GM21526 (cell line): Measurements from ENCODE around the gene DHRS2.
"Not testable (repeated sequence)": the region's sequence is repeated elsewhere in the genome, so short reads cannot be mapped to it uniquely, and the experiment has no call there.

ENCODE experiments used
- ATAC-seq: cut with Tn5 transposase; IDR thresholded peaks from one replicate; pipeline ENCODE4 v1.9.1; 2021; ENCODE audit warnings: moderate library complexity; ENCODE audit not compliant: unreplicated experiment, low FRiP score

The DHRS2 gene, protein sequence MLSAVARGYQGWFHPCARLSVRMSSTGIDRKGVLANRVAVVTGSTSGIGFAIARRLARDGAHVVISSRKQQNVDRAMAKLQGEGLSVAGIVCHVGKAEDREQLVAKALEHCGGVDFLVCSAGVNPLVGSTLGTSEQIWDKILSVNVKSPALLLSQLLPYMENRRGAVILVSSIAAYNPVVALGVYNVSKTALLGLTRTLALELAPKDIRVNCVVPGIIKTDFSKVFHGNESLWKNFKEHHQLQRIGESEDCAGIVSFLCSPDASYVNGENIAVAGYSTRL

DNA sequence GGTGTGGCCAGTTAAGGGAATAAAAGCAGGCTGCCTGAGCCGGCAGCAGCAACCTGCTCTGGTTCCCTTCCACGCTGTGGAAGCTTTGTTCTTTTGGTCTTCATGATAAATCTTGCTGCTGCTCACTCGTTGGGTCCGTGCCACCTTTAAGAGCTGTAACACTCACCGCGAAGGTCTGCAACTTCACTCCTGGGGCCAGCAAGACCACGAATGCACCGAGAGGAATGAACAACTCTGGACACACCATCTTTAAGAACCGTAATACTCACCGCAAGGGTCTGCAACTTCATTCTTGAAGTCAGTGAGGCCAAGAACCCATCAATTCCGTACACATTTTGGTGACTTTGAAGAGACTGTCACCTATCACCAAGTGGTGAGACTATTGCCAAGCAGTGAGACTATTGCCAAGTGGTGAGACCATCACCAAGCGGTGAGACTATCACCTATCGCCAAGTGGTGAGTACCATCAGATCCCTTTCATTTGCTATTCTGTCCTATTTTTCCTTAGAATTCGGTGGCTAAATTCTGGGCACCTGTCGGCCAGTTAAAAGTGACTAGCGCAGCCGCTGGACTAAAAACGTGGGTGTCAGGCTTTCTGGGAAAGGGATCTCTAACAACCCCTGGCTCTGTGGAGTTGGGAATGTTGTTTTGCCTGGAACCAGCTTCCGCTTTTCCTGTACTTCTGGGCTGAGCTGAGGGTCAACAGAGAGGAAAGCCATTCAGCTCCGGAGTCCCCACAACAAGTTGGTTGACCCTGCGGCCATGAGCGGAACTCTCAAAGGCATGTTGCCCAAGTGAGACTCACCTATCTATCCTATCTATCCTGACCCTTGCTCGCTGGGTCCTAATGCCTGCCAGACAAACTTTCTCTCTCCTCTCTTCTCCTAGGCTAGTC lies at the start of gene DHRS2:
Gene DHRS2, plus strand, starts transcription at position 48 of the 895 bp plus-strand sequence. CDS start 2,501 bp downstream, outside the sequence.
- no peak for ATAC-seq

DNA sequence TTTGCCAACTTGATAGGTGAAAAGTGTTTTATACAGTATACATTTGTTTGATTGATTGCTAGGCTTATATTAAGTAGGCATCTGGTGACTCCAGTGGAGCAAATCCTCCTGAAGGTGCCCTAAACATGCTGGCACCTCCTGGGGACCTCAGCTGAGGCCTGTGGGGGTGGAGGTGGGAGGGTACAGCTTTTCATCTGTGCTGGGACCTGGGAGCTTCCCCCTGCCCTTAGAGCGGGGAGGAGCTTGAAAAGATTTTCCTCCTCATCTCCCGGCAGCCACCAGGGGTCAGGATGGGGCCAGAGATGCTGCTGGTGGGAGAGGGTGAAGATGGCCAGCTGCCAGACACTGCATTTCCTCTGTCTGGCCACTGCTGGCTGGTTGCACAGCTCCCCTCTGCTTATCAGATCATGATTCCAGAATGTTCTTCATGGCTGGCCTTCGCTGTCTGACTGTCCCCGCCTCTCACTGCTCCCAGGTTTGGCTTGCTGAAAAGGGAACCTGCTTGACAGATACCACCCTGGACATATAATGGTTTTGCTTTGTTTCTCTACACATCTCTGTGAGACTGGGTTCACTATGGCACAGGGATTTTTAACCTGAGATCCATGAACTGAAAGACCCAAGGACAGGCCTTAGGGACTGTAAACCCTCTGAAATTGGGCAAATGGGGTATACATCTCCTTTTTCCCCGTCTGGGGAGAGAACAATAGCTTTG lies 47.1 kb upstream of the DHRS2 start:
- ATAC-seq, result no peak

DNA sequence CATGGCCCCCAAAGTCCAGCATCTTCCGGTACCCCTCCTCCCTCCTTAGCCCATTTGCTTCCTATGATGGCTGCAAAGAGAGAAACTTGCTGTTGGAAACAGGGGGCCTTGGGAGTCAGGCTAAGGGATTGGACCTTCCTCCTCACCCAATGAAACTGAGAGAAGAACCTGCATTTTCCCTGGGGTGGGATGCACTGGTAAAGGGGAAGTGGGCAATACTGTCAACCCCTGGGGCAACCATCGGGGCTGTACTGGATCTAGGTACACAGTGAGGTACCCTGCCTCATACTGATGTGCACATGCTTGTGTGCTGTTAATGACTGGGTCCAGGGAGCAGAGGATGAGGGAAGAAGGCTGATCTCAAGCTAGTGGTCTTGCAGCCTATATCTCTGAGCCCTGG lies 46.6 kb upstream of the DHRS2 start:
- ATAC-seq, result no peak

DNA sequence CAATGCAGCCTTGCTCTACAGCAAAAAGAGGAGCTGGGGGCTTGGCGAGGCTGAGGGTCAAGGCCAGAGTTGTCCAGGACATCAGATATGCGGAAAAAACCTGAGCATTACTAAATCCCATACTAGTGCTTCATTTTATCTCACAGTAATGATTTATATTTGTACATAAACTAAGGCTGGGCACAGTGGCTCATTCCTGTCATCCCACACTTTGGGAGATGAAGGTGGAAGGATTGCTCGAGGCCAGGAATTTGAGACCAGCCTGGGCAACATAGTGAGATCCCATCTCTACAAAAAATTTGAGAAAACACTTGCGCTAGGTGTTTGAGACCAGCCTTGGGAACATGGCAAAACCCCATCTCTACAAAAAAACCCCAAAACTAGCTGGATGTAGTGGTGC lies 46.0 kb upstream of the DHRS2 start:
- ATAC-seq, result no peak

DNA sequence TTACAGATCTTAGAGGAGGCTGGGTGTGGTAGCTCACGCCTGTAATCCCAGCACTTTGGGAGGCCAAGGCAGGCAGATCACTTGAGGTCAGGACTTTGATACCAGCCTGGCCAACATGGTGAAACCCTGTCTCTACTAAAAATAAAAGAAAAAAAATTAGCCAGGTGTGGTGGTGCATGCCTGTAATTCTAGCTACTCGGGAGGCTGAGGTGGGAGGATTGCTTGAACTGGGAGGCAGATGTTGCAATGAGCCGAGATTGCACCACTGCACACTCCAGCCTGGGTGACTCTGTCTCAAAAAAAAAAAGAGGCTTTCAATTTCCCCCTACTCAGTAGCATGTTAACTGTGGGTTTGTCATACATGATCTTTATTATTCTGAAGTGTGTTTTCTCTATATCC lies 42.0 kb upstream of the DHRS2 start:
- not testable (repeated sequence) for ATAC-seq

DNA sequence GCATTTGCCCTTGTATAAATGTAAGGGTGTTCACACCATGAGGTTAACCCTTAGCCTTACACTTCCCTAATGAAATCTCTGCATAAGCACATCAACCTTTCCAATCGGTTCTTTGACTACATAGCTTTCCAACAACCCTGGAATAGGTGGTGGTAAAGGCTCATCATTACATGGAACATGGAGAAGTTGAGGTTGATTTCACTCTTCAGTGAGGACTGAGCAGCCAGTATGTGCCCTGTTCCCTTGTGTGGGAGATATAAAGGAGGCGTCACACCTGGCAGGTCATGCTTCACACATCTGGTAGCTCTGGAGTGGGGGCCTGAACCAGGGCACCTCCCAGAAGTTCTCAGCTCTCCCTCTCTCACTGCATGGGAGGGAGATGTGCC lies 35.8 kb upstream of the DHRS2 start:
- ATAC-seq, result no peak

DNA sequence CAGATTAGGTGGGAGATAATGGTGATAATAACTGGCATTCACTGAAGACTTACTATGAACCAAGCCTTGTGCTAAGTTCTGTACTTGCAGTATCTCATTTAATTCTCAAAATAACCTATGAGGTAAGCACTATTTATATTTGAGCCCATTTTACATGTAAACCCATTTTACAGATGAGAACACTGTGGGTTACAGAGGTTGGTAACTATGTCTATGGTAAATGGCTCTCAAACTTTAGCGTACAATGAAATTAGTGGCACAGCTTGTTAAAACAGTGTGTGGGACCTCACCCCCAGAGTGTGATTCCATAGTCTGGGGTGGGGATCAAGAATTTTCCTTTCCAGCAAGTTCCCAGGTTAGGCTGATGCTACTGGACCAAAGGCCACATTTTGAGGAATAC lies 35.4 kb upstream of the DHRS2 start:
- ATAC-seq, result no peak

DNA sequence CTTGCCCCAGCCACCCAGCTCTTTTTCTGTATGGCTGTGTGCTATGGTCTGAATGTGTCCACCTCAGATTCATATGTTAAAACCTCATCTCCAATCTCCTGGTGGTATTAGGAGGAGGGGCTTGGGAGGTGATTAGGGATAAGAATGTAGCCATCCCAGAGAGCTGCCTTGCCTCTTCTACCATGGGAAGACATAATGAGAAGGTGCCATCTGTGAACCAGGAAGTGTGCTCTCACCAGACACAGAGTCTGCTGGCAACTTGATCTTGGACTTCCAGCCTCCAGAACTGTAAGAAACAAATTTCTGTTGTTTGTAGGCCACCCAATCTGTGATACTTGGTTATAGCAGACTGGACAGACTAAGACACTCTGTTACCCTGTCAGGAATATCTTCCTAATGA lies 34.7 kb upstream of the DHRS2 start:
- no peak for ATAC-seq

DNA sequence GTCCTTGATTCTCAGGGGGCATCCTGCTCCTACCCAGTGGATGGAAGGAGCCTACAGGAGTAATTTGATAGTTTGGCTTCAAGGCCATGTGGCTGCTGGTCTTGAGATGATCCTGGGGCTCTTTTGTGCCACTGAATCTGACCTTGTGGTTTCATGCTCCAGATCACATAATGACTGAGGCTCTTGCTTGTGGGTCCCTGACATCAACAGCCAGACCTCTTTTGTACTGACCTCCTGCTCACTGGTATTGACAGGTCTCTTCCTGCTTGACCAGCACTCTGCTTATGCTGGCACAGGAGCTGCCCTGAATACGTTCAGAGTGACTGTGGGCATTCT lies 34.4 kb upstream of the DHRS2 start:
- no peak for ATAC-seq

DNA sequence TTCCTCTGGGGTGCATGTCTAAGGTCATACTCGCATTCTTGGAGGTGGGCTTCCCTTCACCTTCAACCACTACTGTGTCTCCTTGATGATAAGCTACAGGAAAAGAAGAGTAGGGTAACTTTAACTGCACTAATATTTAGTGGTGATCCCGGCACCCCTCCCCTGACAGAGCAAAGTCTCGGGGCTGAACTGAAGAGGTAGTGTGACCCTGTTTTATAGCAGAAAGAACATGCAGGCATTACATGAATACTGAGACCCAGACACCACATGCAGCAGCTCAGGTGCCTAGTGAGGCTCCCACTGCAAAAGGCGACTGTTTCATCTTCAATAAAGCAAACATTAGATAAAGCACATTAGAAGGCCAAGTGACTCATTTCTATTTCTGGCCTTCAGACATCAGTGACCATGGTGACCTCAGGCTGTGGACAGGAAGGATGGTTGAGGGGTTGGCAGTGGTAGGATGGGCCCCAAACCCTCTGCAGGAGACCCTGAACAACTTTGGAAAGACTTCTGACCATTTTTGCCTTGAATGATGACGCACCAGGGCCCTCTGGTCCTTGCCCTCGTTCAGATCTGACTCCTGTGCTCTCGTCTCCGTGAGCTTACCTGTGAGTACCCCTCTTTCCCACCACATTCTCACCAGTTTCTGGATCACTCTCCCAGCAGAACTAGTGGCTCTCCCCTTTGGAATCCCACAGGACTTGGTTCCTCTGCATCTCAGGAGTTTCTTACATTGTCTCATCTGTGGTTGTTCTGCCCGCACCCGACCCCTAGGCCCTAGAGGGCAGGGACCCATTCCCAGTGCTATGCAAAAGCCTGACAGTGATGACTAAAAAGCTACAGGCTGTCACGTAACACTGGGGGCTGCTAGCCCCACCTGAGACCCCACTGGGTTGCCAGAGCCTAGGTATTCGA lies 33.7 kb upstream of the DHRS2 start:
- no peak for ATAC-seq

DNA sequence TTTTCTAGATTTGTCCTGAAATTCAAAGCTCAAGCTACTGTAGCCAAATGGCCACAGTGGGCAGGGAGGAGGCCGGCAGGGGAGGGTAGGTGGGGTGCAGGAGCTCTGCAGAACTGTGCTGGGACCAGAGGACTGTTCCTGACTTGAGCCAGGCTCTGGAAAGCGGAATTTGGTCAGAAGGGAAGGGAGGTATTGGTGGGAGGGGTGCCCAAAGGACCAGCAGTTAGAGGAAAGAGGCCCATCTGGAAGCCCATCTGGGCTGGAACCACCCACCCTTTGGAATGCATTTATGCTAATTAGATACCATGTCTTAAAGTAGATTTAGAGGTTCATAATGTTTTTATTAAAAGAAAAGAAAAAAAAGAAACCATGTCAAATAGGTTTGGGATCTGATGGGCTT lies 33.1 kb upstream of the DHRS2 start:
- no peak for ATAC-seq

DNA sequence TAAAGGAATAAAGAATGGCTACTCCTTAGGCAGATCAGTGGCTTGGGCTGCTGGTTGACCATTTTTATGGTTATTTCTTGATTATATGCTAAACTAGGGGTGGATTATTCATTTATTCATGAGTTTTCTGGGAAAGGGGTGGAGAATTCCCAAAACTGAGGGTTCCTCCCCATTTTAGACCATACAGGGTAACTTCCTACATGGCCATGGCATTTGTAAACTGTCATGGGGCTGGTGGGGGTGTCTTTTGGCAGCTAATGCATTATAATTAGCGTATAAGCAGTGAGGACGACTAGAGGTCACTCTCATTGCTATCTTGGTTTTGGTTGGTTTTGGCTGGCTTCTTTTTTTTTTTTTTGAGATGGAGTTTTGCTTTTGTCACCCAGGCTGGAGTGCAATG lies 32.0 kb upstream of the DHRS2 start:
- ATAC-seq, result no peak

DNA sequence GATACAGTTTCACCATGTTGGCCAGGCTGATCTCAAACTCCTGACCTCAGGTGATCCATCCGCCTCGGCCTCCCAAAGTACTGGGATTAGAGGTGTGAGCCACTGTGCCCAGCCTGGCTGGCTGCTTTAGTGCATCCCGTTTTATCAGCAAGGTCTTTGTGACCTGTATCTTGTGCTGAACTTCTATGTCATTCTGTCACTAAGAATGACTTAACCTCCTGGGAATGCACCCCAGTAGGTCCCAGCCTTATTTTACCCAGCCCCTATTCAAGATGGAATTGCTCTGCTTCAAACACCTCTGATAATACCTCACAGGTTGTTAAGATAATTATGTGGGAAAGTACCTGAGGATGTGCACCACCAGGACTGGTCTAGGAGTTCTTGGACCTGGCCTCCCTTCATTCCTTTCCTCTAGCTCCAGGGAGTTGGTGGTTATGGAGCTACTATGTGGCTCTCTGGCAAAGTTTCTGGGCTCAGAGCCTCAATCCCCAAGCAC lies 31.4 kb upstream of the DHRS2 start:
- no peak for ATAC-seq

DNA sequence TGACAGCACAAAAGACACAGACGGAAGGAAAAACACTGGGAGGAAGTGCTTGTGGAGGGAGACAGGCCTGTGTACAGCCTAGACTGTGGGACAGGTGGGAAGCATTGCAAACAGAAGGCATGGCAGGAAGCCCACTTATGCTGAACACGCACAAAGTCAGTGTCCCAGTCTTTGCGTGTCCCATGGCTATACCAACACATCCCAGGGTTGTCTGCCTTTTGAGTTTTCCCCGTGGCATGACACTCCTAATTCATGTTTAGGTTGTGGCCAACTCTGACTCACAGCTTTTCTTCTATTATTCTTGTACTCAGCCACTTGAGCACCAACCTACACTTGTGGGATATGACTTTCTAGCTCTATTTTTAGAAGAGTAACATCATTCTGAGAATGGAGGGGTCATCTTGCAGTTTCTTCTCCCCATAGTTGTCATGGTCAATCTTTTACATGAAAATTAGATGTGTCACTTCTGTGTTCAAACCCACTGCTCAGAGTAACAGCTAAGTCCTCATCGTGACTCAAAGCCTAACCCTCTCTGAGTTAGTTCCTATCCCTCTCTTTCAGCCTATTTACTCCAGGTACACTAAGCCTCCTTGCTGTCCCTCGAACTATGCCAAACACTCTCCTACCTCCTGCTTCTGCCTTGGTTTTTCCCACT lies 30.1 kb upstream of the DHRS2 start:
- ATAC-seq, result peak; percentile 69

DNA sequence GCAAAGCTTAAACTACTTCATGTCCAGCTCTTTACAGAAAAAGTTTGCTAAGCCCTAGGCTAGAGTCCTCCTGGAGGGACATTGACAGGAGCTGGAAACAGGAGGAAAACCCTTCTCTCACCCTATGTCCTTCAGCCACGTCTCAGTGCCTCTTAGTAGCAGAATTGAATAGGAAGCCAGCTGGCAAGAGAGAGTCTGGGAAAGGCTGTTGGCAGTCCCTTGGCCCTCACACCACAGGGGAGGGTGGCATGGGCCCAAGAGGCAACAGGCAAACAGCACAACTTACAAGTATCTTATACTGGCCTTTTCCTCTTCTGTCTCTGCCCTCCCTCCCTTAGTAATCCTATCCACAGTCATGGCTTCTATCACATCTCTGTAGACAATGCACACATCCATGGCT lies 27.7 kb upstream of the DHRS2 start:
- ATAC-seq, result no peak

DNA sequence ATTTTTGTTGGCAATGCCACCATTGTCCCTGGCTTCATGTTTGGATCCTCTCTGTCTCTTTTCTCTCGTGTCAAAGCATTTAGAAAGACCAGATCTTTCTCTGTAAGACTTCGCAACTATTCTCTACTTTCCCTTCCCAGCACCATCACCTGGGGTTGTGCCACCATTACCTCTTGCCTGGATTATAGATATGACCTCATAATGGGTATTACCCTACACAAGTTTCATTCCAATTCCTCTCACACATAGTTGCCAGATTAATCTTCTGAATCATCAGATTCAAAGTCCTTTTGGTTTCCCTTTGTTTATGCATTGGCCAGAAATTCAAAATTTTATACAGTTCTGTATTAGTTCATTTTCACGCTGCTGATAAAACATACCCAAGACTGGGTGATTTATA lies 27.2 kb upstream of the DHRS2 start:
- no peak for ATAC-seq

DNA sequence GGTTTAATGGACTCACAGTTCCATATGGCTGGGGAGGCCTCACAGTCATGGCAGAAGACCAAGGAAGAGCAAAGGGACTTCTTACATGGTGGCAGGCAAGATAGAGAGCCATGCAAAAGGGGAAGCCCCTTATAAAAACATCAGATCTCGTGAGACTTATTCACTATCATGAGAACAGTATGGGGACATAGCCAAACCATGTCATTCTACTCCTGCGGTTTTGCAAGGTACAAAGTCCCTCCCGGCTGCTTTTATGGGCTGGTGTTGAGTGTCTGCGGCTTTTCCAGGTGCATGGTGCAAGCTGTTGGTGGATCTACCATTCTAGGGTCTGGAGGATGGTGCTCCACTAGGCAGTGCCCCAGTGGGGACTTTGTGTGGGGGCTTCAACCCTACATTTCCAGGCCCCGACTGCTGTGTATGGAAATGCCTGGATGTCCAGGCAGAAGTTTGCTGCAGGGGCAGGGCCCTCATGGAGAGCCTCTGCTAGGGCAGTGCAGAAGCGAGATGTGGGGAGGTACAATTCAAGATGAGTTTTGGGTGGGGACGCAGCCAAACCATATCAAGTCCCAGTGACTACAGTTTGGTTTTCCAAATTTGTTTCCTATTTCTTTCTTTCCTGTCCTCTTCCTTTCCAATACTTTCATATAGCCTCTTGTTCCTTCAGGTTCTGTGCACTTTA lies 26.6 kb upstream of the DHRS2 start:
- ATAC-seq, result not testable (repeated sequence)

DNA sequence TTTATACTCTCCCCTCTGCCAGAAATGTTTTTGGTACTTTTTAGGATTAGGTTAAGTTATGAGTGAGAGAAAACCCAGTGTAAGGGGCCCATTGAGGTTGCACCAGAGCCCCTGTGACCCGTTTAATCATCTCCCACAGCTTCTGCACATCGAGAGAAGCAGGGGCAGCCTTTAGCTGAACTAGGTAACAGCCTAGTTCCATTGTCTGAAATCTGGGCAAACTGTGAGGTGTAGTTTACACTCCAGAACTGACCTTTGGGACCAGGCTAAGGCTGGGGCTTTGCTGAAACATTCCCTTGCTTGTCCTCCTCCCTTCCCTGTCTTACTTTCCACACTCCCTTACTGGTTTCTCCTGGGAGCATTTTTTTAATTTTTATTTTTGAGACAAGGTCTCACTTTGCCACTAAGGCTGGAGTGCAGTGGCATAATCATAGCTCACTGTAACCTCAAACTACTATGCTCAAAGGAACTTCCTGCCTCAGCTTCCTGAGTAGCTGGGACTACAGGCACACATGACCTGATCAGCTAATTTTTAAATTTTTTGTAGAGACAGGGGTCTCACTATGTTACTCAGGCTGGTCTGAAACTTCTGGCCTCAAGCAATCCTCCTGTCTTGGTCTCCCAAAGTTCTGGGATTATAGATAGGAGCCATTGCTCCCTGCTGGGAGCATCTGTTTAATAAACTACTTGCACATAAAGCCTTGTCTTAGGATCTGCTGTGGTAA lies 25.9 kb upstream of the DHRS2 start:
- ATAC-seq, result no peak
